Coronary artery (tissue), 2 donors: ENCODE results near the gene ACP2.
A peak's percentile ranks its signal among the peaks of the same experiment; 100 is the strongest.
"Not testable (repeated sequence)": the region's sequence is repeated elsewhere in the genome, so short reads cannot be mapped to it uniquely, and the experiment has no call there.

Source experiments
- DNase-seq: peaks from one replicate; pipeline ENCODE4 v3.0.0-alpha.2; 2017; ENCODE audit warnings: low spot score
- H3K27ac ChIP-seq, 2 donors: fragments of 200-600 bp; sonication (generic); one replicate each; pipeline ENCODE4 v1.5.1; 2016 to 2019
- H3K4me3 ChIP-seq: fragments of 200-600 bp; sonication (generic); 2 replicates; pipeline ENCODE4 v1.5.1; 2016; ENCODE audit warnings: mild to moderate bottlenecking, moderate library complexity
- TF ChIP-seq, protein P1 (sequence below): fragments of 200-600 bp; sonication (generic); IDR thresholded peaks from one replicate; pipeline ENCODE4 v1.5.1; 2019; ENCODE audit warnings: antibody characterized with exemption

ACP2 gene

DNA sequence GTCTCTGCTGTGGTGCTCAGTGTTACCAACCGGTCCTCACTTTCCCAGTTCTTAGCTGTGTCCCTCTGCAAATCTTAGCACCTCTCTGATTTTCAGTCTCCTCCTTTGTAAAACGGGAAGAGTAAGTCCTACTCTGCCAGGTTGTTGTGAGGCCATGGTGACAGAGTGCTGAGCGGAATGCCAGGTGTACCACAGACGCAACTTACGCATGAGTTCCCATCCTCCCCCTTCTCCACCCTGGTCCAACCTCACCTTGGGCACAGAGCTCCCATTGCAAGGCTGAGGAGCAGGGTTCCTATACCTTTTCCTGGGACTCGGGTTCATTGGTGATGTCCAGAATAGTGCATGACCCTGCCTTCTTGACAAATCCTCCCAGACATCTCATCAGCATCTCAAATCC lies 41.2 kb downstream of the ACP2 start:
- TF ChIP-seq, protein P1, sequence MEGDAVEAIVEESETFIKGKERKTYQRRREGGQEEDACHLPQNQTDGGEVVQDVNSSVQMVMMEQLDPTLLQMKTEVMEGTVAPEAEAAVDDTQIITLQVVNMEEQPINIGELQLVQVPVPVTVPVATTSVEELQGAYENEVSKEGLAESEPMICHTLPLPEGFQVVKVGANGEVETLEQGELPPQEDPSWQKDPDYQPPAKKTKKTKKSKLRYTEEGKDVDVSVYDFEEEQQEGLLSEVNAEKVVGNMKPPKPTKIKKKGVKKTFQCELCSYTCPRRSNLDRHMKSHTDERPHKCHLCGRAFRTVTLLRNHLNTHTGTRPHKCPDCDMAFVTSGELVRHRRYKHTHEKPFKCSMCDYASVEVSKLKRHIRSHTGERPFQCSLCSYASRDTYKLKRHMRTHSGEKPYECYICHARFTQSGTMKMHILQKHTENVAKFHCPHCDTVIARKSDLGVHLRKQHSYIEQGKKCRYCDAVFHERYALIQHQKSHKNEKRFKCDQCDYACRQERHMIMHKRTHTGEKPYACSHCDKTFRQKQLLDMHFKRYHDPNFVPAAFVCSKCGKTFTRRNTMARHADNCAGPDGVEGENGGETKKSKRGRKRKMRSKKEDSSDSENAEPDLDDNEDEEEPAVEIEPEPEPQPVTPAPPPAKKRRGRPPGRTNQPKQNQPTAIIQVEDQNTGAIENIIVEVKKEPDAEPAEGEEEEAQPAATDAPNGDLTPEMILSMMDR, result no peak
- Histone ChIP-seq H3K27ac (no peak overlapping the region), H3K4me3 (no peak overlapping the region)
- no peak for DNase-seq

- not testable (repeated sequence) for DNase-seq, H3K27ac ChIP-seq, H3K4me3 ChIP-seq
Observed at GRCh38 chr11:47206577-47206976, 42.0 kb downstream of the ACP2 start.

- DNase-seq, result no peak
- peak overlapping the region in 1 of 2 donors; percentile 31 for H3K27ac ChIP-seq
- TF ChIP-seq, protein P1, result no peak
- no peak overlapping the region for H3K4me3 ChIP-seq
Observed at GRCh38 chr11:47204637-47204989, 44.0 kb downstream of the ACP2 start.

DNA sequence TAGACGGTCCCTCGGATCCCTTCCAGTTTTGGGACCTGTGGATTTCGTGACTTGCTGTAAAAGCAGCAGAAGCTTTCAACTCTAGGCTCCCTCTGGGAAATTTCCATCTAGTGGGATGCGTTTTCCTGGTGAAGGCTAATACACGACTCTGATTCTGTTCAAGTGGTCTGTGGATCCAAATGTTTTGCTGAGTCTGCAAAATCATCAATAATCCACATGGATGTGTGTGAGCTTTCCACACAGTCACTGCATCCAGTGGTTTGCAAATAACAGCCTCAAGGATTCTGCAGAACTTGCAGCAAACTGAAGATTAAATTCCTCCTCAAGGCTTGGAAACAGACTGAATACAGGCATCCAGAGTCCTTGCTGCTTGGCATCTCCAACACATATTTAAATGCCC lies 46.0 kb downstream of the ACP2 start:
- no peak overlapping the region for H3K27ac ChIP-seq
- no peak overlapping the region for H3K4me3 ChIP-seq
- no peak for DNase-seq
- TF ChIP-seq, protein P1, result no peak

DNA sequence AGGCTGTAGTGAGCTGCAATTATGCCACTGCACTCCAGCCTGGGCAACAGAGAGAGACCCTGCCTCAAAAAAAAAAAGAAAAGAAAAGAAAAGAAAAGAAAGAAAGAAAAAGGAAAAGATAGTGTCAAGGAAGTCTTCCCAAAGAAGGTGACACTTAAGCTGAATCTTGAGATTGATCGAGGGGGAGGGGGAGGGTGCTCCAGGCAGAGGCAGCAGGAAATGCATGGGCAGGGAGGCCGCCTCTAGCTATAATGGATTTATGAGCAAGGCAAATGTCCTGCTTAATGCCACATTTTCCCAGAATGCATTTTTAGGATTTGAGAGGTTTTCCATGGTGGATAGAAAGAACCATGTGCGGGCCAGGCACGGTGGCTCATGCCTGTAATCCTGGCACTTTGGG lies 47.6 kb downstream of the ACP2 start:
- no peak overlapping the region for H3K4me3 ChIP-seq
- no peak overlapping the region for H3K27ac ChIP-seq
- DNase-seq, result no peak
- TF ChIP-seq, protein P1, result no peak

GRCh38 chr11:47198161-47198560 lies 50.5 kb downstream of the ACP2 start:
- DNase-seq, result not testable (repeated sequence)

DNA sequence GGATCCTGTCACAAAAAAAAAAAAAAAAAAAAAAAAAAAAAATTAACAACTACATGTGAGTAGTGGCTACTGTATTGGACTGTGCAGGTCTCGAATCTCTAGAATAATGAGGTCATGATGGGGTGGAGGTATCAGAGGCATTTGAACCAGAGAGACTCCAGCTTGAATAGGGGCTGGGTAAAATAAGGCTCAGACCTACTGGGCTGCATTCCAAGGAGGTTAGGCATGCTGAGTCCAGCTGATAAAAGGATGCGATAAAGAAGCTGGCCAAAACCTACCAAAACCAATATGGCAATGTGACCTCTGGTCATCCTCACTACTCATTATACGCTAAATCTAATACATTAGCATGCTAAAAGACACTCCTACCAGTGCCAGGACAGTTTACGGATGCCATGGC lies 56.5 kb downstream of the ACP2 start:
- Histone ChIP-seq H3K27ac (no peak overlapping the region), H3K4me3 (no peak overlapping the region)
- DNase-seq, result no peak
- TF ChIP-seq, protein P1, result no peak

More at GRCh38 chr11:47198161-47198560, 50.5 kb downstream of the ACP2 start:
- not testable (repeated sequence) for H3K27ac ChIP-seq, H3K4me3 ChIP-seq

DNA sequence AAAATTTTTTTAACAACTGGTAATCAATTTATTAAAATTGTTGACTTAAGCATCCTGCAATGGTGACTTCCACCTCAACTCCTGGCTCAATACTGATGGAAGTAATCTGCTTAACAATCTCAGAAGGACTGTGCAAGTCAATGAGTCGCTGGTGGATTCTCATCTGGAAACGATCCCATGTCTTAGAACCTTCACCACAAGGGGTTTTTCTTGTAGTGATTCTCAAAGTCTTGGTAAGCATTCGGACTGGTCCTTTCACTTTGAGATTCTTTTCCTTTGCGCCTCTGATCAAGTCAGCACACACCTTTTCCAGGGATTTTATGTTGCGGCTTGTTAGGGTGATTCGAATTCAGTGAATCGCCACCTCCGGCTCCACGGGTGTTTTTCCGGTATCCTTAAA lies 57.5 kb downstream of the ACP2 start:
- H3K4me3 ChIP-seq, H3K27ac ChIP-seq, DNase-seq: not testable (repeated sequence)
